ENCODE results near the gene CTXND1. TPM values are rescaled to one million over a fixed set of nuclear protein-coding genes. Genes with fewer than 3 reads are reported as not detected.

The CTXND1 gene
- total and polyA plus RNA-seq, 2 of the 8 experiments (the other 6 are each of a cell fraction or from before 2014, with no cell fraction given), result 0.03 TPM; not detected in 1

DNA sequence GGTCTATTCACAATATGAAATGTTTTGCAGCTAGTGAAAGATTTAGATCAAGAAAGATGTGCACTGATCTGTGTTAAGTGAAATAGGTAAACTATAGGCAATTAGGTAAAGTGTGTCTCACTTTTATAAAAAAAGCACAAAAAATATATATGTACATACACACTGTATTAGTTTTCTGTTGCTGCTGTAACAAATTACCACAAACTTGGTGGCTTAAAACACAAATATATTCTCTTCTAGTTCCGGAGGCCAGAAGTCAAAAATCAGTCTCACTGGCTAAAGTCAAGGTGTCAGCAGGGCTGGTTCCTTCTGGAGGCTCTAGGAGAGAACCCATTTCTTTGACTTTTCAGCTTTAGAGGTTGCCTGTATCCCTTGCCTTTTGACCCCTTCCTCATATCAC, 88.1 kb downstream of the CTXND1 start:
- no peak overlapping the region for H3K9ac ChIP-seq (replicated peaks in 1 of 4; ENCODE audit: extremely low read depth in 1 of 4, low read depth in 3 of 4, low read length in 3 of 4)
- DNase-seq (ENCODE audit: low read depth in 1 of 2, low spot score in 2 of 2) (no peak), FAIRE-seq (no peak)
- H2BK5ac ChIP-seq (ENCODE audit: low read depth, low read length), result no peak overlapping the region
- no peak overlapping the region for H2AFZ ChIP-seq (ENCODE audit: low read length)
- H3K14ac ChIP-seq (ENCODE audit: insufficient read length), result no peak overlapping the region
- H3K56ac ChIP-seq (replicated peaks; ENCODE audit: insufficient read length, low read depth, low read length), result no peak overlapping the region
- no peak overlapping the region for H3K4me2 ChIP-seq (ENCODE audit: insufficient read depth in 1 of 2, low read depth in 2 of 2, low read length in 2 of 2)
- H3K23me2 ChIP-seq (ENCODE audit: low read depth, low read length), result no peaks in the 10 kb centered on the region
- H2BK12ac ChIP-seq (ENCODE audit: low read depth, low read length), result no peak overlapping the region
- no peak overlapping the region for H3K18ac ChIP-seq (ENCODE audit: extremely low read depth, low read length)
- no peak overlapping the region for H2AK5ac ChIP-seq (ENCODE audit: low read depth, low read length)
- no peaks in the 10 kb centered on the region for H3K79me1 ChIP-seq (ENCODE audit: low read depth, low read length)
- H2BK120ac ChIP-seq (replicated peaks; ENCODE audit: low read depth, low read length), result no peak overlapping the region
- no peaks in the 10 kb centered on the region for H3K9me3 ChIP-seq (ENCODE audit: insufficient read depth in 2 of 2, low read depth in 1 of 2, low read length in 1 of 2)
- WGBS, 2 experiments (ENCODE audit: extremely low coverage in 1 of 2, insufficient coverage in 1 of 2, insufficient read length in 1 of 2, insufficient replicate concordance in 2 of 2, low coverage in 1 of 2, low lambda C conversion rate in 2 of 2, missing lambda C conversion rate in 1 of 2), result 86% methylated on average over 1 of the region's 1 CpG; no CpG with 5 or more reads in 1 of the 2 experiments
- no peaks in the 10 kb centered on the region for H3K79me2 ChIP-seq (ENCODE audit: control insufficient read depth in 1 of 2, insufficient read depth in 2 of 2, low read length in 2 of 2)
- H3K23ac ChIP-seq (ENCODE audit: insufficient read length), result no peak overlapping the region
- H4K8ac ChIP-seq (ENCODE audit: extremely low read depth, insufficient read depth, low read length), result no peak overlapping the region
- ChIA-PET CTCF (ENCODE audit: partially characterized antibody) (interaction anchor here (0.8 to 1.0 kb wide), 2 partner anchors 14 to 35 kb away, joined by 4 to 7 read pairs; no protein-coding TSS in a partner anchor), POLR2A (ENCODE audit: partially characterized antibody) (no interaction called here)
- H2BK20ac ChIP-seq (ENCODE audit: low read length), result no peak overlapping the region
- H3K4me1 ChIP-seq (replicated peaks in 1 of 4; ENCODE audit: control insufficient read depth in 3 of 4, insufficient read depth in 4 of 4, low read length in 3 of 4), result no peaks in the 10 kb centered on the region; a peak in 2 of 7 replicates
- H3K4me3 ChIP-seq (ENCODE audit: extremely low read depth in 1 of 4, insufficient read depth in 2 of 4, low read depth in 3 of 4, low read length in 4 of 4), result no peak overlapping the region
- peaks cover 2 to 11% (median 4%) of the 10 kb centered on the region in 4 experiments; a peak in 4 of 8 replicates for H3K36me3 ChIP-seq (ENCODE audit: control insufficient read depth in 2 of 4, insufficient read depth in 4 of 4, low read length in 3 of 4)
- no peak overlapping the region for H4K91ac ChIP-seq (replicated peaks; ENCODE audit: insufficient read length, low read length)
- no peak overlapping the region for H3K27ac ChIP-seq (ENCODE audit: low read depth, low read length)
- no peaks in the 10 kb centered on the region for H3K27me3 ChIP-seq (replicated peaks in 1 of 4; ENCODE audit: control insufficient read depth in 3 of 4, extremely low read depth in 1 of 4, insufficient read depth in 3 of 4, low read length in 3 of 4)
- H4K5ac ChIP-seq (ENCODE audit: insufficient read length, low read depth, low read length), result no peak overlapping the region
- H3K4ac ChIP-seq (replicated peaks; ENCODE audit: insufficient read length, low read depth, low read length), result no peak overlapping the region
- no peaks in the 10 kb centered on the region for H4K20me1 ChIP-seq (replicated peaks in 1 of 2; ENCODE audit: control insufficient read depth in 1 of 2, insufficient read depth in 2 of 2, low read length in 2 of 2)
- no peak overlapping the region for H2BK15ac ChIP-seq (ENCODE audit: low read length)
- TF ChIP-seq RNF2 (IDR thresholded peaks at IDR 0.05; ENCODE audit: borderline replicate concordance, low read depth, low read length, missing control alignments, poor library complexity, severe bottlenecking), result no peak
- TF ChIP-seq SRF (IDR thresholded peaks at IDR 0.05; ENCODE audit: low read depth, low read length), result no peak
- TF ChIP-seq GABPA (IDR thresholded peaks at IDR 0.05; ENCODE audit: borderline replicate concordance, insufficient read depth, low read length), result no peak
- TF ChIP-seq RFX5 (IDR thresholded peaks at IDR 0.05; ENCODE audit: borderline replicate concordance, low read depth, low read length), result no peak
- no peak for TF ChIP-seq GTF2F1 (IDR thresholded peaks at IDR 0.05; ENCODE audit: borderline replicate concordance, low read depth, low read length)
- no peak for TF ChIP-seq BRCA1 (IDR thresholded peaks at IDR 0.05; ENCODE audit: low read depth, low read length)
- TF ChIP-seq POU5F1 (IDR thresholded peaks at IDR 0.05; ENCODE audit: low read depth, low read length), result no peak
- no peak for TF ChIP-seq CBX8 (IDR thresholded peaks at IDR 0.05; ENCODE audit: borderline replicate concordance, low read depth, low read length)
- TF ChIP-seq TAF1 (IDR thresholded peaks at IDR 0.05; ENCODE audit: low read depth, low read length), result no peak
- TF ChIP-seq NANOG (IDR thresholded peaks at IDR 0.05; ENCODE audit: insufficient read depth, low read depth, low read length, poor library complexity, severe bottlenecking), result no peak
- no peak for TF ChIP-seq ASH2L (IDR thresholded peaks at IDR 0.05; ENCODE audit: low read length)
- TF ChIP-seq BCL11A (IDR thresholded peaks at IDR 0.05; ENCODE audit: low read depth in 2 of 2, low read length in 2 of 2), result no peak
- TF ChIP-seq RXRA (IDR thresholded peaks at IDR 0.05; ENCODE audit: insufficient read depth, low read depth, low read length), result no peak
- TF ChIP-seq KDM1A (IDR thresholded peaks at IDR 0.05; ENCODE audit: borderline replicate concordance, low read length), result no peak

Data from H1 (cell line).